GM10847 (cell line): Measurements from ENCODE around the gene ZNFX1.

ENCODE experiments used
- POLR2A ChIP-seq: IDR thresholded peaks from 2 replicates; pipeline ENCODE4 v1.6.1; 2011; ENCODE audit not compliant: insufficient read length; ENCODE audit errors: extremely low read depth

The ZNFX1 gene

GRCh38 chr20:49283176-49283702 is 5.4 kb upstream of the ZNFX1 start:
- TF ChIP-seq POLR2A = no peak

DNA sequence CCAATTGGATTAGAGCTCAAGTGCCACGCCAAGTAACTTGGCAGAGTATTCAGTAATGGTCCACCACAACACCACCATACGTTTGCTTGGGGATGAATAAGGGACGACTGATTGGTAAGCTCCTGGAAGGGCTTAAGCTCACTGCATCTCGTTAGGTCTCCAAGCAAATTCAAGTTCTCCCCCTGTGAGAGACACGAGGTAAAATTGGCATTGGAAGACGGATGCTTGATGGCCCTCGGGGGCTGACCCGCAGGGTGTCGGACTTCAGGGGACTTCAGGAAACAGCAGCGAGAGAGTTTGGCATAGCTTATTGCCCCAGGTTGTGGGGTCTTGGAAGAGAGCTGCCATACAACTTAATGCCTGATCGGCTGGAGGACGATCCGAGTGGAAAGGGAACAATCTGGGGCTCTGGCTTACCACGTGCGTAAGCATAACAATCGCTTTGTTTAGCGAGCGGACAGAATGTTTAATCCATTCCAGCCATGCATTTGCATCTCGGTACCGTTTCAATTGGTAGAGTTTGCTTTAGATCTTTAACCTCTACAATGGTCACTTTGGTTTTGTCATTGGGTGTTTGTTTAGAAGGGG is 4.8 kb upstream of the ZNFX1 start:
- no peak for TF ChIP-seq POLR2A

DNA sequence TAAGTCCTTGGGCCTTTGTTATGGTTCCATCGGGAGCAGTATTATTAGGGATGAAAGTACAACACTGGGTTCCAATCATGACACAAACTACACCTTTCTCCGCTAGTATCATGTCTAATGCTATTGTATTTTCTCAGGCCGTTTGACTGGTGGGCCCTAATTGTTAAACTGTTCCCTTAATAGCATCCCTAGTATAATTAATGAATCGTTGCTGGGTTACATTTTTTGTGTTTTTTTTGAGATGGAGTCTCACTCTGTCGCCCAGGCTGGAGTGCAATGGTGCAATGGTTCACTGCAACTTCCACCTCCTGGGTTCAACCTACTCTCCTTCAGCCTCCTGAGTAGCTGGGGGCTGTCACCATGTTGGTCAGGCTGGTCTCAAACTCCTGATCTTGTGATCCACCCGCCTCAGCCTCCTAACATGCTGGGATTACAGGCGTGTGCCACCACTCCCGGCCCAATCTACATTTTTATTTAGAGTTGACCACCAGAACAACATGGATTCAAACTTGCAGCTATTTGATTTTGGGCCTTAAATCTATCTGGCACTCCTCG is 4.1 kb upstream of the ZNFX1 start:
- no peak for TF ChIP-seq POLR2A

GRCh38 chr20:49281059-49281912 is 3.4 kb upstream of the ZNFX1 start:
- peak; percentile 6 for TF ChIP-seq POLR2A

- no peak for TF ChIP-seq POLR2A
These were observed 2.7 kb upstream of the ZNFX1 start for GRCh38 chr20:49280463-49281058.

- TF ChIP-seq POLR2A = no peak
These were observed 2.0 kb upstream of the ZNFX1 start for GRCh38 chr20:49279677-49280462.

DNA sequence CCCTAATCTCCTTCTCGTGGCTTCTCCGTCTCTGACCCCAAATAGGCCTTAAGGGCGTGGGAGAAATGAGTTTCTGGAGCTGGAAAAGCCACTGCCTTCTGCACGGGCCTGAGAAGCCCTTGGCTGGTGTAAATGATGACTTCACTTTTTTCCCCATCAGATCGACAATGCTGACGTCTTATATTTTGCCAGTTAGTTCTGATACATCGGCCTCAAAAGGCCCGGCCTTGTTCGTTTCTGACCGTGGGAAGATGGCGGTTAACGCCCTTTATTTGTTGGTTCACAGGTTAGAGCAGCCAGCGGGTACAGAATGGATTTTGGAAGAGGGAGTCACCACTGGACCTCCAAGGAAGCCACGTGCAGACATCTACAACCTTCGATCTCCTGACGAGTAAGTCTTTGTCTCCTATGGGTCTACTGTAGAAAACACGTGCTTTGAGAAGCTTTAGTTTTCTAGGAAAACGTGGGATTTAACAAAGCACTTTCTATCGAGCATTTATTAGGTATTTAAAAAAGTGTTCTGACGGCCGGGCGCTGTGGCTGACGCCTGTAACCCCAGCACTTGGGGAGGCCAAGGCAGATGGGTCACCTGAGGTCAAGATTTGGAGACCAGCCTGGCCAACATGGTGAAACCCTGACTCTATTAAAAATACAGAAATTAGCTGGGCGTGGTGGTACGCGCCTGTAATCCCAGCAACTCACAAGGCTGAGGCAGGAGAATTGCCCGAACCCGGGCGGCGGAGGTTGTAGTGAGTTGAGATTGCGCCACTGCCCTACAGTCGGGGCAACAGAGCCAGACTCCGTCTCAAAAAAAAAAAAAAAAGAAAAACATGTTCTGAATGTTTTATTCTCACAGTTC is 1.2 kb upstream of the ZNFX1 start:
- no peak for TF ChIP-seq POLR2A

- peak; percentile 41 for TF ChIP-seq POLR2A
These were observed 146 bp downstream of the ZNFX1 start for GRCh38 chr20:49277786-49278035.

- TF ChIP-seq POLR2A = no peak
These were observed 684 bp downstream of the ZNFX1 start for GRCh38 chr20:49276961-49277785.

- TF ChIP-seq POLR2A = no peak
These were observed 1.5 kb downstream of the ZNFX1 start for GRCh38 chr20:49276161-49276960.

DNA sequence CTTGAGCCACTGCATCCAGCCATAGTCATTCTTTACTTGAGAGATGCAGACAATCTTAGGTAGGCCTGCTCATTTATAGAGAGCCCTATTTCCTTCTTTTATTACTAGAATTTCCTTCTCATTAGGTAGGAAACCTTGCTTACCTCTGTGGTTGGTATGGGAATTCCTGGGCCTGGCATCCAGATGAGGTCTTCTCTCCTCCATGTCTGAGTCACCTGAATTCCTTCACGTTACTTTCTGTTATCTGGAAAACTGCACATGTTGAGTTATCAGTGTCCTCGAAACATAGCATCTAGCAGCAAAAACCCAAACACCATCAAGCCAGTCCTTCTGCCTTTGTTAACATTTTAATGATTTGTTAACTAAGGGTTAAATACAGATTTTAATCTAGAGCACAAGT is 2.2 kb downstream of the ZNFX1 start:
- TF ChIP-seq POLR2A = no peak

GRCh38 chr20:49275216-49275615 is 2.6 kb downstream of the ZNFX1 start:
- no peak for TF ChIP-seq POLR2A
